Measurements from ENCODE around the gene TNFAIP2. TPM values are rescaled to one million over a fixed set of nuclear protein-coding genes. Genes with fewer than 3 reads are reported as not detected.
"Not testable (repeated sequence)": the region's sequence is repeated elsewhere in the genome, so short reads cannot be mapped to it uniquely, and the experiment has no call there.

The TNFAIP2 gene
- total RNA-seq, 2 donors from 2014 or later = 60.2 to 72.0 TPM

DNA sequence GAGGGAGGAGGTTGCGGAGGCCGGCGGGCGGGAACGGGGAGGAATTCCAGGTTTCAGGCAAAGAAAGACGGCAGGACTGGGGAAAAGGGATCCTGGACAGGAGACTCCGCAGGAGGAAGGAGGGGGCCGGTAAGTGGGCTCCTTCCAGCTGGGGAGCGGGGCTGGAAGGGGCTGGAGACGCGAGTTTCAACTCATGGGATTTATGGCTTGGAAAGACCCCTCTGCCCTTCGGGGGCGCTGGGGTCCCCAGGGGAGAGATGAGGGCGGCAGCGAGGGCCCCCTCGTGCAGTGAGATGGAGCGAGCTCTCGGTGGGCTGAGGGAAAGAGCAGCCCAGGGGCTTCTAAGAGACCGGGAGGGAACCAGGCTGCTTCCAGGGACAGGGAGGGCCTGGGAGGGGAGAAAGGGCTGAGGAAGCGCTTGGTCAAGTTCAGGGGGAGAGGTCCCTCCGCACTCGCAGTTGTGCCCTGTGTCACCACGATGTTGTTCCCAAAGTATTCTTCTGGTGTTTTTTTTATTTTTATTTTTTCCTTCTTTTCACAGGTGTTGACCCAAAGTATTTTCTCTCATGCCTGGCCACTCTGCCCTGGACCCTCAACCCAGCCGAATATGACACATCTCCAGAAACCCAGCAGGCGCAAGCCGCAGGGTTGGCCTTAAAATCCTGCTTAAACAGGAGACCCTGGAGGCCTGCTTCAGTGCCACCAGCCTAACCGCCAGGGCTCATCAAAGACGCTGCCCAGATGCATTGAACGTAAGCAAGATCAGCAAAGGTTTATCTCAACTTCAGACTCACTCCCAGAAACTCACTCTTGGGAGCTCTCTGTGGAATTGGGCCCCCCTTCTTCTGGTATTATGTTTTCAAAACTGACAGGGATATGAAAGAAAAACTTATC, 16.1 kb downstream of the TNFAIP2 start:
- ATAC-seq (no peak), DNase-seq (no peak)
- intact Hi-C loops (cut with DNase I) = no loop called here

DNA sequence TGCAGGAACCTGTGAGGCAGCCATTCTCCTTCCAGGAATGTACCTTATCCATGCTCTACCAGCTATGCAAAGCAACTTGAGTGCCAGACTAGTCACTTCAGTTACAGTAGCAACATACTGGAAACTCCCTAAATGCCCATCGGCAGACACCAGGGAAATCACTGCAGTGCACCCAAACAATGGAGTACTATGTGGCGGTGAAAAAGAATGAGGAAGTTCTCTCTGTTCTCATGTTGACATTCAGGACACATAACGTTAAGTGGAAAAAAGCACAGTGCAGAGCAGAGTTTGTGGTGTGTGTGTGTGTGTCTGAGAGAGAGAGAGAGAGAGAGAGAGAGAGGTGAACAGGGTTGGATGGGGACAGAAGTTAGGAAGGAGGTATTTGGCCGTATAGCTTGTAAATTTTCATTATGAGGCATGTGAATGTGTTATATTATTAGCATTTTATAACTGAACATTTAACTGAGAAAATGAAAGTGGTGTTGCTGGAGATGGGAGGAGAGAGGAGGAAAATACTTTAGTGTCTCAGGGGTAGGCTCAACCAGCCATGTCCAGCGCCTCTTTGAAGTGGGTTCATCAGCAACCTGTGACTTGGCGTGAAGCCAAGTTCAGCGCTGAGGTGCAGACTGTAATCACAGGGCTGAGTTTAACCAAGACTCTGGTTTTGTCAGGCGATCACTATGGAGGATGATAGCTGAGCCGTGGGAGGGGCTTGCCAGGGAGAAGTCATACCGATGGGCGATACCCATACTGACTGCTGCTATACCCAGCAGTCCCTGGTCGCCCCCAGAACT, 17.3 kb downstream of the TNFAIP2 start:
- ATAC-seq (no peak), DNase-seq (no peak)
- intact Hi-C loops (cut with DNase I) = no loop called here

DNA sequence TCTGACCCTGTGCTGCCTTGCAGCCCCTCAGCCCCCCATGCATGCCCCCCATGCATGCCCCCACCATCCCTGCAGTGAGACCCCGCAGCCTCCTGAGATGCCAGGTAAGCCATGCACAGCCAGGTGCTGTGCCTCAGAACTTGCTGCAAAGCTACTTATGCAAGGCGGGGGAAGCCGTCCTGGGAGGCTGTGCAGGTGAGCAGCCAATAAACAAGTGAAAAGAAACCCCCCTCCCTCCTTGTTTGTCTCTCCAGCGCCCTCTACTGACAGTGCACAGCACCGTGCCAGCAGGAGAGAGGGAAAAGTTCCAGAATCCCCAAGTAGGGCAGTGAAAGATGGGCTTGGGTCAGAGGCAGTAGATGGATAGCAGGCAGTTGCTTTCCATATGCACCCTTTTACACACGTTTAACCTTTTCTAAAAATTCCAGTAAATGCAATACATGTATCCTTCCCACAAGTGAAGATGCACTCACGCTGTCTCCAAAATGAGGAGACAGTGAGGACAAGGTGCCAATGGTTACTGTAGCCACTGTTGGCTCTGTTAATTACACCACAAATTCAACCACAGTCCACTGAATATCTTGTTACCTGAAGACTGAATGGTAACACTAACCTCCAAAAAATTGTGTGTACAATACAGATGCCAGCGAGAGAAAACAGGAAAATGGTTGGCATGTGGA, 18.0 kb downstream of the TNFAIP2 start:
- ATAC-seq = no peak
- DNase-seq = no peak
- intact Hi-C loops (cut with DNase I) = no loop called here

DNA sequence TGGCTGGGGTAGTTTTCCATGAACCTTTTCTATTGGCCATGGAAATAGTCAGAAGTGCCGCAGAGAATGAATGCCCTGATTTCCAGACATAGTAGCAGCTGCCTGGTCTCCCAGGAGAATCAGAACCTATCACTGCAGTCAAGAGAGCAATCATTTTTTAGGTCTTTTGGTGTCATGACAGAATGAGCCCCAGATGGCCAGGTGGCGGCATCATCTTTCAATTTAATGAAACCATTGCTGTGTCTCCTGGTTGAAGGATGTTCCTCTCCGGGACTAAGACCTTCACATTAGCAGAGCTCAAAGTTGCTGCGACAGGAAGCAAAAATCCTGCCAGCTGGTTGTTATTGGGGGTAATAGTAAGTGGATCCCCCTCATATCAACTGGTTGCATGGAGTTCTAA, 18.8 kb downstream of the TNFAIP2 start:
- DNase-seq (no peak), ATAC-seq (no peak)
- intact Hi-C loops (cut with DNase I) = no loop called here

DNA sequence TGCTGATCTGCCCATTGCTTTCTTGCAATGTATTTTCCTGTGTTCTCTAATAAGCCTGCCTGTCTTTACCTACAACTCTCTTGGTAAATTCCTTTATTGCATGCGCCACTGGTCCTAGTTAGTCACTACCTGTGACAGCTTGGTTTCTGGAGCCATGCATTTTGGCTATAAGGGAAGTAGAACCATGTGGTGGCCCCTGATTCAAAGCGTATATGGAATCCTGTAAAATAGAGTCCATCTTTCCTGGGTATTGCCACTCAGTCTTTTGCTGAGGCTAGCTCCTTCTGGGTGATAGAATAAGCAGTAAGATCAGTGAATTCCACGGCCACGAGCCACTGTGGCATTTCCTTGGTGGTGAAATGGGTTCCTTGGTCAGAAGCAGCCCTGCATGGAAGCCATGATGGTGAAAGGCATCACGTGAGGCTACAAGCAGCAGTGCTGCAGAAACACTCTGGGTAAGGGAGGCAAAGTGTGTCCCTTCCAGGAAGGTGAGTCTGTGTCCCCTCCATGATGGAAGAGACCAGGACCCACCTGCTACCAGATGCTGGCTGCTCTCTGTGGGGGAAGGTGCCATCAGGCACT, 19.6 kb downstream of the TNFAIP2 start:
- intact Hi-C loops (cut with DNase I) = no loop called here

DNA sequence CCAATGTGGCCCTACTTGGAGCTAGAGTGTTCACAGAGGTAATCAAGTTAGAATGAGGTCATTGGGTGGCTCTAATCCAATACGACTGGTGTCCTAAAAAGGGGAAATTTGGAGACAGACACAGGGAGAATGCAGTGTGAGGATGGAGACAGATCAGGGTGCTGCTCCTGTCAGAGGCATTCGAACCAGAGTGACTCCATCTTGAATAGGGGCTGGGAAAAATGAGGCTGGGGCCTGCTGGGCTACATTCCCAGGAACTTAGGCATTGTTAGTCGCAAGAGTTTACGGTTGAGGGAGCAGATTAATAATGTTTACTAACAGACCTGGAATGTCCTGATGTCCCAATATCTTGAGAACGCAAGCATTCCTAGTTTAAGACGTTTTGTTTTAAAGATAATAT, 20.2 kb downstream of the TNFAIP2 start:
- DNase-seq (no peak), ATAC-seq (no peak)
- intact Hi-C loops (cut with DNase I) = no loop called here

More for the DNA sequence above, 19.6 kb downstream of the TNFAIP2 start:
- no peak for ATAC-seq
- DNase-seq = no peak

DNA sequence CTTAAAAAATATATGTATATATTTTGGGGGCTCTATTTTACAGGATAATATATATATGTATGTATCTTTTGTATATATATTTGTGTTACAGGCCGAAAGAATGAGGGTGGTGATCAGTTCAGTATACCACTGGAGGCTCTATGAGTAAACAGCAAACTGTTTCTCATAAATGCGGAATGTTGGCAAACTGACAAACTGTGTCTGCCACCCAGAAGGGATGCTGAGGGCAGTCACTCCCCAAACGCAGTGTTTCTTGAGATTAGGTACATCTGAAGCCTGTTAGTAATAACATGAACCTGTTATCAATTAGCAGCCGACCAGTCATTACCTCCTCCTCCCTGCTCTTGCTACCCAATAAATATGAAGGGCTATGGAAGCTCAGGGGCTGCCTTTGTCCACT, 20.8 kb downstream of the TNFAIP2 start:
- ATAC-seq = no peak
- intact Hi-C loops (cut with DNase I) = no loop called here
- DNase-seq = no peak

DNA sequence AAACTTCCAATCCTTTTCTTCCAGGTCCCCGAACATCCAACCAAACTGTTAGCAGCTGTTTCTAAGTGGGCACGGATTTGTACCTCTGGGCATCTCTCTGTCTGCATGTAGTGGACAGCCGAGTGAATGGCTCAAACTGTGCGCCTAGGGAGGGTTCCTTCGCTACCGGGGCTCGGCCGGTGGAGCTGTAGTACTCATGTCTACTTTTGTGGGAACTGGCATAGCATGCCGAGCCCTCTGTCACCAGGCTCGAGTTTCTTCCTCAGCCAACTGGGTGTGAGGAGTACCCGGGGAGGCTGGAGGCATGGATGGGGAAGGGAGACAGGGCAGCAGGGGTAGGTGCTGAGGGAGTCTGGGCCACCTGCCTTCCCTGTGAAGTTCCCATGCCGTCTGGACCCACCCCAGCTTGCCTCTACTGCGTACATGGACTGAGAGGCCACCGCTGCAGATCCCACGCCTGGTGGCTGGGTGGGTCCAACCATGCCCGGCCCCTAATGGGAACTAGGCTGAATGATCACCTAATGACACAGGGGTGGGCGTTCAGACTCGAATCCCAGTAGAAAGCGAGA, 23.0 kb downstream of the TNFAIP2 start:
- intact Hi-C loops (cut with DNase I) = no loop called here
- ATAC-seq (no peak), DNase-seq (no peak)

DNA sequence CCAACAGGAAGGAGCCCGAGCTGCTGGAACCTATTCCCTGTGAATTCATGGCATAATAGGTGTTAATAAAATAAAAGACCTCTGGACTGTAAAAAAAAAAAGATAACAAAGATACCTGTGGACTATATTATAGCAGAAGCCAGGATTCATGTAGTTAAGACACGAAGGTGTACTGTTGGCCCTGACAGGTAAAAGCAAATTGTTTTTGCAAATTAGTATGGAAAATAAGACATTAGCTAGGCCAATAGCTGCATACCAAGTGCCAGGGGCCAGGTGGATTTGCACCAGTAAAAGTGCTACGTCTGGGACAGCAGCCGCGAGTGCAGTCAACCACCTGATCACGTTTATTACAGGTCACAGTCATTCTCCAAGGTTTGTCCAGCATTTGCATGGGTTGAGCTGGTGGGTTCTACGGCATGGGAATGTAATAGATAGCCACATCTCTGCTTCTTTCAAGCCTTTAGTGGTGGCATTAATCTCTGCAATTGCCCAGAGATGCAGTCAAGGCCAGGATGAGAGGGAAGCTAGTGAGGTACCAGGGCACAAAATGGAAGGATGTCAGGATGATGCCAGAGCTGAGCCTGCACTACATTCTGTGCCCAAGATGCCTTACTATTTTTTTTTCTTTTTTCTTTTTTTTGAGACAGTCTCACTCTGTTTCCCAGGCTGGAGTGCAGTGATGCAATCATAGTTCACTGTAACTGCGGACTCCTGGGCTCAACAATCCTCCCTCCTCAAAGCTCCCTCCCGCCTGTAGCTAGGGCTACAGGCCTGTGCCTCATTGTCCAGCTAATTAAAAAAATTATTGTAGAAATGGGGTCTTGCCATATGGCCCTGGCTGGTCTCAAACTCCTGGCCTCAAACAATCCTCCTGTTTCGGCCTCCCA, 26.3 kb downstream of the TNFAIP2 start:
- ATAC-seq (no peak), DNase-seq (no peak)

DNA sequence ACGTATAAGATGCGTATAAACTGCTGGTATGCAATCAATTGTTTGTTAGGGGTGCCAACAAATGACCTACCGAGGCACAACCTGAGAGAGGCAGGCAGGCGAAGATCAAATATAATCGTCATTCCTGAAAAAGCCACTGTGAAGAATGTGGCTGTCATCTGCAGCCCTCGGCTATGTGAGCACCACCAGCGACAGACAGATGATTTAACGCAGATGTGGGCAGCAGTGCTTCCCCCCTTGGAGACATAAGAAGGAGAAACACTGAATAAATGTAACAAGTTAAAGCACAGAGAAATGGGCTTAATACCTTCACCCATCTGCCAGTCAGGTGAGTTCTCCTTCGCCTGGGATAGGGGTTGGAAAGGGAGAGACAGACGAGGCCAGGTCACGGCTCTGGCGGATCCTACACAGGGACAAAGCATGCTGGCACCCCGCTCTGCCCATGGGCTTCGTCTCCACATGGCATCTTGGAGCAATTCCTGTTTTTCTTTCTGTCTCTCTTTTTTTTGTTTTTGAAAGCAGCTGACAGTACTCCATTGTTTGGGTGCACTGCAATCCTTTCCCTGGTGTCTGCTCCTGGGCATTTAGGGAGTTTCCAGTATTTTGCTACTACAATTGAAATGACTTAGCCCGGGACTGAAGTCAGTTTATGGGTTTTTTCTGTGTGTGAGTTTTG, 28.1 kb downstream of the TNFAIP2 start:
- ATAC-seq (no peak), DNase-seq (no peak)
- intact Hi-C loops (cut with DNase I) = no loop called here

More for the DNA sequence above, 26.3 kb downstream of the TNFAIP2 start:
- intact Hi-C loops (cut with DNase I) = no loop called here

DNA sequence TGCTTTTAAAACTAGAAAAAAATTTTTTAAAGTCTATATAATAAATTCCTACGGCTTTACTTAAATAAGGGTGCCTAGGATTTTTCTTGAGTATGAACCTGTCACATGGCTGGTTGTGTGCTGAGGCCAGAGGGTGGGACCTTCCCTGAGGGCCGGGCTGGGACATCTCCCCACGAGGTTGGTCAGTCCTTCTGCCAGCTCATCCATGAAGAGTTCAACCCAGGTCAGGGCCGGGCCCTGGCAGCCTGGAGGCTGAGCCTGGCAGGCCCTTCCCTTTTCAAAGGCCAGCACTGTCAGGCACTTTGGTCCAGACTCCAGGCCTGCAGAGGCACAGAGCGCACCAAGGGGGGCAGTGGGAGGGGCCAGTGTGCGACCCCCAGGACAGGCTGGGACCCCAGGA, 31.7 kb downstream of the TNFAIP2 start:
- intact Hi-C loops (cut with DNase I) = no loop called here
- peak; percentile 98 to 99 for ATAC-seq
- DNase-seq = peak; percentile 85

DNA sequence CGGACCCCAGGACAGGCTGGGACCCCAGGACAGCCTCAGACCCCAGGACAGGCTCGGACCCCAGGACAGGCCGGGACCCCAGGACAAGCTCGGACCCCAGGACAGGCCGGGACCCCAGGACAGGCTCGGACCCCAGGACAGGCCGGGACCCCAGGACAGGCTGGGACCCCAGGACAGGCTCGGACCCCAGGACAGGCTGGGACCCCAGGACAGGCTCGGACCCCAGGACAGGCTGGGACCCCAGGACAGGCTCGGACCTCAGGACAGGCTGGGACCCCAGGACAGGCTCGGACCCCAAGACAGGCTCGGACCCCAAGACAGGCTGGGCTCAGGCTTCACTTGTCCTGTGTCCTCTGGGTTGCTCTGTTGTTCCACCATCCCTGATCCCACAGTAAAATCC, 32.2 kb downstream of the TNFAIP2 start:
- ATAC-seq; DNase-seq; intact Hi-C loops (cut with DNase I): not testable (repeated sequence)

DNA sequence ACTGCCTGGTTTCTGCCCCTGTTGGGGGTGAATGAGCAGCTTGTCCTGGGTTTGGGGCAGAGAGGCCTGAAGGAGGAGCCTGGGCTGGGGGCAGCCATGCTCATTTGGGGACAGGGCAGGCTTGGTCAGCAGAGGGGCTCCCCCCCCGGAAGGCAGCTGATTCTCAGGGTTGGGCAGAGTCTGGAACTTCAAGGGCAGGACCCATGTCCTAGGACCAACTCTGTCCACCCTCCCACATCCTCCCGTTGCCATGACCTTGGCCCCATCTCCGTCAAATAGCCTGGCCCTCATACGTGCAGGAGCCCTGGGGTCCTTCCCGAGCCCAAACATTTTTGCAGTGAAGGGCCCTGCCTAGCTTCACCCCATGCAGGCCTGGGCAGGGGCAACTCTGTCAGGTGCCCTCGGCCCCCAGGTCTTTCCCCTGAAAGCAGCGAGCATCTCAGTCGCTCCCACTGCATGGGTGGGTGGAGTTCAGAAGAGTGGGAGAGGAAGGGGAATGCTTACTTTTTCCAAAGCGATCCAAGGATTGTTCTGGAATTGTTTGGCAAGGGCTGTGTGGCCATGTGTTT, 32.6 kb downstream of the TNFAIP2 start:
- ATAC-seq = no peak
- no peak for DNase-seq
- intact Hi-C loops (cut with DNase I) = no loop called here

DNA sequence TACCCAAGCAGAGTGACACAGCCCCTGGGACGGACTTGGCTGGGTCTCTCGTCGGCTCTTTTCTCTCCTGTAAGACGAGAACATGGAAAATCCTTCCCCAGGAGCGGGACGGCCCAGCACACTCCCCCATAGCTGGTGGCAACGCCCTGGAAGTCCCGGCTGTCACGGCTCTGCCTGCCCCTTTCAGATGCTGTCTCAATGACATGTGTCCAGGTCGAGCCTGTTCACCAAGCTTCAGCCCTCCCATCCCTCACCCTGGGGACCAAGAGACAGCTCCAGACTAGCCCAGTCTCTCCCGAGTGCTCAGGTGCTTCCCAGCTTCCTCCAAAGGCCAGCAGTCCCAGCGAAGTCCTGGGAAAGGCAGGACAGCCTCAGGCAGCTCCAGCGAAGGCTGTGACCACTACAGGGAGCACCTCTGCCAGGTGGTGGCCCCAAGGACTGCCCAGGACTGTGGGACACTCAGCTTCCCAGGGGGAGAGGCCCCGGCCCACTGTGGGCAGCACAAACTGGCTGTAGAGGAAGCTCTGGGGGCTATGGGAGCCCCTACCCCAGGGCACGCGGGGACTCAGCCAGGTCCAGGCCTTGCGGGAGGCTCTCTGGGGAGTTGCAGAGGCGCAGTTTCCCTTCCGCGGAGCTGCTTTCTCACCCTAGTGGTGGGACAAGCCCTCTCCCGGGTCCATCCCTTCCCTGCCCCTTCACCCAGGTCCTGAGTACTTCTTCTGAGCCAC, 33.6 kb downstream of the TNFAIP2 start:
- ATAC-seq (no peak), DNase-seq (no peak)
- intact Hi-C loops (cut with DNase I) = no loop called here

DNA sequence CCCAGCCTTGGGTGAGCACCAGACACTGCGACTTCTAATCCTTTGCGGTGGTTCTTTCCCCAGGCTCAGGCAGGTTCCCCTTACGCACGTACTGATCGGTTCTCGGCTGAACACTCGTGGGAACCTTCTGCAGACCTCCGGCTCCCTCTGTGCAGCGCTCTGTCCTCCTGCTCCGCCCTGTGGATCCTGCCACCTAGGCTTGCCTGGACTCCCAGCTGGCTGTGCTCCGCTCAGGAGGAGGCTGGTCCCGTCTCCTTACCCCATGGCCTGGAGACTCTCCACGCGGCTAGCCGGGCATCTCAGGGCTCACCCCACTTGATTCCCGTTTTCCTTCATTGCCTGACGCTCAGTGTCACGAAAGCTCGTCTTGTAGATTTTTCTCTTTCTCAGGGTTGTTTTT, 34.7 kb downstream of the TNFAIP2 start:
- no peak for ATAC-seq
- no peak for DNase-seq
- intact Hi-C loops (cut with DNase I) = no loop called here

DNA sequence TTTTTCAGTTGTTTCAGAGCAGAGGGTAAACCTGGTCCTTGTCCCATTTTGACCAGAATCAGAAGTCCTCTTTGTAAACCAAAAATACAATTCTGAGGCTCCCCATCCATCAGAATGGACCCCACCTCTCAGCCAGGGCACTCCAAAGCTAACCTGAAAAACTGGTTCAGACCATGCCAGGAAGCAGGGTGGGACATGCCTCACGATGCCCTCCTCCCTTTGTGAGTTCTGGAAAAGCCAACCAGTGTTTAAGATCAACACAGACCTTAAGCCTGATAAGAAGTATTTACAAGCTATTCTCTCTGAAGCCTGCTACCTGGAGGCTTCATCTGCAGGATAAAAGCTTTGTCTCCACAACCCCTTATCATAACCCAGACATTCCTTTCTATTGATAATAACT, 35.4 kb downstream of the TNFAIP2 start:
- intact Hi-C loops (cut with DNase I) = no loop called here
- no peak for ATAC-seq

More for the DNA sequence above, 35.4 kb downstream of the TNFAIP2 start:
- DNase-seq = no peak

Data from left cardiac atrium (tissue), 4 donors.